Tibial nerve (tissue), 4 donors: ENCODE results near the gene MAML3. TPM values are rescaled to one million over a fixed set of nuclear protein-coding genes. Genes with fewer than 3 reads are reported as not detected.

ENCODE experiments used
- DNase-seq, 2 donors: peaks; one replicate each; pipeline ENCODE4 v3.0.0-alpha.2; 2019; ENCODE audit warnings: low spot score in 2 of 2
- H3K27ac ChIP-seq, 4 donors: fragments of 200-600 bp; sonication (generic) in 3 of 4; one replicate each; pipeline ENCODE4 v1.5.1; 2017 to 2019; ENCODE audit warnings: mild to moderate bottlenecking in 1 of 4
- H3K27me3 ChIP-seq, 2 donors: fragments of 200-600 bp; sonication (generic) in 1 of 2; one replicate each; pipeline versions ENCODE4 v1.5.1 to v1.6.0; 2017 to 2019
- H3K36me3 ChIP-seq, 3 donors: fragments of 200-600 bp; sonication (generic); one replicate each; pipeline ENCODE4 v1.5.1; 2018 to 2019
- H3K4me1 ChIP-seq, 4 donors: fragments of 200-600 bp; sonication (generic) in 3 of 4; one replicate each; pipeline ENCODE4 v1.5.1; 2017 to 2019
- H3K4me3 ChIP-seq, 4 donors: fragments of 200-600 bp; sonication (generic) in 3 of 4; one replicate each; pipeline ENCODE4 v1.5.1; 2017 to 2019; ENCODE audit warnings: mild to moderate bottlenecking in 1 of 4, moderate library complexity in 1 of 4
- H3K9me3 ChIP-seq, 4 donors: fragments of 200-600 bp; sonication (generic) in 3 of 4; one replicate each; pipeline ENCODE4 v1.5.1; 2017 to 2019
- CTCF ChIP-seq, 5 experiments: fragments of 200-600 bp in 3 of 5; fragments of 450-650 bp in 2 of 5; sonication (generic) in 3 of 5; IDR thresholded peaks; one replicate each; pipeline ENCODE4 v1.5.1; 2016 to 2019; ENCODE audit warnings: antibody characterized with exemption in 5 of 5, mild to moderate bottlenecking in 3 of 5, moderate library complexity in 2 of 5
- EP300 ChIP-seq, 2 donors: sonication (generic); formaldehyde crosslinking; IDR thresholded peaks; one replicate each; pipeline ENCODE4 v1.6.1; 2017; ENCODE audit warnings: antibody characterized with exemption in 2 of 2, mild to moderate bottlenecking in 1 of 2
- POLR2A ChIP-seq, 2 donors: fragments of 450-650 bp; IDR thresholded peaks; one replicate each; pipeline ENCODE4 v1.6.1; 2017; ENCODE audit warnings: antibody characterized with exemption in 2 of 2, mild to moderate bottlenecking in 2 of 2, moderate library complexity in 2 of 2
- WGBS, 2 donors: methylation state at CpG; one replicate each; pipeline ENCODE4 v1.1.5; 2018; 5-methylcytosine and 5-hydroxymethylcytosine counted together
- total RNA-seq, 4 donors: library from RNA; depleted of rRNA; stranded (reverse); fragments of >200 nt; gene quantifications; one replicate each; pipeline ENCODE4 v1.1.0, GENCODE V29; 2016

The MAML3 gene
- total RNA-seq, 4 donors from 2014 or later = 8.6 to 10.5 (median 9.4) TPM

- peak overlapping the region in 1 of 4 donors; percentile 14 for H3K27ac ChIP-seq
- H3K27me3 ChIP-seq = no peaks in the 10 kb centered on the region
- H3K36me3 ChIP-seq = no peaks in the 10 kb centered on the region
- H3K4me1 ChIP-seq = peaks cover 0 to 12% (median 0%) of the 10 kb centered on the region in 4 donors
- WGBS, 2 donors = 56 to 65% methylated on average over 4 of the region's 4 CpGs
- H3K4me3 ChIP-seq = no peak overlapping the region
- no peaks in the 10 kb centered on the region for H3K9me3 ChIP-seq
- TF ChIP-seq CTCF (IDR thresholded peaks at IDR 0.05) (no peak), EP300 (IDR thresholded peaks at IDR 0.05) (no peak), POLR2A (IDR thresholded peaks at IDR 0.05) (no peak)
- peak in 1 of 2 donors; percentile 29 for DNase-seq
These were observed 383.6 kb downstream of the MAML3 start for GRCh38 chr4:139770361-139770760.

- no peaks in the 10 kb centered on the region for H3K27me3 ChIP-seq
- H3K27ac ChIP-seq = no peak overlapping the region
- no peak for DNase-seq
- TF ChIP-seq EP300 (IDR thresholded peaks at IDR 0.05) = no peak
- TF ChIP-seq CTCF (IDR thresholded peaks at IDR 0.05) = no peak
- no peak for TF ChIP-seq POLR2A (IDR thresholded peaks at IDR 0.05)
- no peaks in the 10 kb centered on the region for H3K9me3 ChIP-seq
- WGBS, 2 donors = 65 to 71% methylated on average over 4 of the region's 4 CpGs
- H3K4me3 ChIP-seq = no peak overlapping the region
- H3K4me1 ChIP-seq = peaks cover 0 to 17% (median under 1%) of the 10 kb centered on the region in 4 donors
- H3K36me3 ChIP-seq = no peaks in the 10 kb centered on the region
These were observed 384.6 kb downstream of the MAML3 start for GRCh38 chr4:139769364-139769763.

- Histone ChIP-seq H3K36me3 (no peaks in the 10 kb centered on the region), H3K4me1 (peaks cover 0 to 21% (median 2%) of the 10 kb centered on the region in 4 donors), H3K27me3 (no peaks in the 10 kb centered on the region), H3K9me3 (no peaks in the 10 kb centered on the region), H3K4me3 (no peak overlapping the region), H3K27ac (no peak overlapping the region)
- DNase-seq = no peak
- TF ChIP-seq POLR2A (IDR thresholded peaks at IDR 0.05) = no peak
- TF ChIP-seq CTCF (IDR thresholded peaks at IDR 0.05) = no peak
- 93 to 96% methylated on average over 4 of the region's 4 CpGs for WGBS, 2 donors
These were observed 385.1 kb downstream of the MAML3 start for GRCh38 chr4:139768896-139769295.

- no peak for TF ChIP-seq EP300 (IDR thresholded peaks at IDR 0.05)
- no peak for TF ChIP-seq POLR2A (IDR thresholded peaks at IDR 0.05)
- TF ChIP-seq CTCF (IDR thresholded peaks at IDR 0.05) = no peak
- no peak overlapping the region for H3K4me3 ChIP-seq
- no peak for DNase-seq
- 86 to 87% methylated on average over 1 of the region's 1 CpG for WGBS, 2 donors
- peaks cover 0 to 27% (median 3%) of the 10 kb centered on the region in 4 donors for H3K4me1 ChIP-seq
- no peak overlapping the region for H3K27ac ChIP-seq
- H3K27me3 ChIP-seq = no peaks in the 10 kb centered on the region
- no peaks in the 10 kb centered on the region for H3K36me3 ChIP-seq
- H3K9me3 ChIP-seq = no peaks in the 10 kb centered on the region
These were observed 385.6 kb downstream of the MAML3 start for GRCh38 chr4:139768366-139768765.

- no peak overlapping the region for H3K4me3 ChIP-seq
- TF ChIP-seq CTCF (IDR thresholded peaks at IDR 0.05) (no peak), EP300 (IDR thresholded peaks at IDR 0.05) (no peak), POLR2A (IDR thresholded peaks at IDR 0.05) (no peak)
- H3K4me1 ChIP-seq = peaks cover 0 to 34% (median 6%) of the 10 kb centered on the region in 4 donors
- DNase-seq = no peak
- no peaks in the 10 kb centered on the region for H3K9me3 ChIP-seq
- H3K36me3 ChIP-seq = no peaks in the 10 kb centered on the region
- H3K27me3 ChIP-seq = no peaks in the 10 kb centered on the region
- no peak overlapping the region for H3K27ac ChIP-seq
These were observed 386.4 kb downstream of the MAML3 start for GRCh38 chr4:139767585-139767984.
